Parathyroid adenoma (tissue), 2 donors: ENCODE results near the gene ACLY.

Experiments used
- H2AFZ ChIP-seq: fragments of 300-600 bp; sonication (generic); one replicate; pipeline ENCODE4 v1.7.0; 2017; ENCODE audit warnings: antibody characterized with exemption, mild to moderate bottlenecking
- H3K27ac ChIP-seq: fragments of 300-600 bp; sonication (generic); one replicate; pipeline ENCODE4 v1.7.0; 2017
- H3K27me3 ChIP-seq: fragments of 300-600 bp; sonication (generic); one replicate; pipeline ENCODE4 v1.7.0; 2017; ENCODE audit warnings: low read length; ENCODE audit not compliant: control insufficient read depth, insufficient read depth
- H3K36me3 ChIP-seq: fragments of 300-600 bp; sonication (generic); one replicate; pipeline ENCODE4 v1.7.0; 2017; ENCODE audit warnings: low read length; ENCODE audit not compliant: control insufficient read depth, insufficient read depth
- H3K4me1 ChIP-seq: fragments of 300-600 bp; sonication (generic); one replicate; pipeline ENCODE4 v1.7.0; 2017; ENCODE audit warnings: control low read depth
- H3K4me2 ChIP-seq: fragments of 300-600 bp; sonication (generic); one replicate; pipeline ENCODE4 v1.7.0; 2017; ENCODE audit warnings: low read length
- H3K4me3 ChIP-seq: fragments of 300-600 bp; sonication (generic); one replicate; pipeline ENCODE4 v1.7.0; 2017; ENCODE audit warnings: low read depth, low read length
- H3K79me2 ChIP-seq: fragments of 300-600 bp; sonication (generic); one replicate; pipeline ENCODE4 v1.7.0; 2017; ENCODE audit warnings: control low read depth
- H3K9ac ChIP-seq: fragments of 300-600 bp; sonication (generic); one replicate; pipeline ENCODE4 v1.7.0; 2017; ENCODE audit warnings: mild to moderate bottlenecking
- H3K9me3 ChIP-seq: fragments of 300-600 bp; sonication (generic); one replicate; pipeline ENCODE4 v1.7.0; 2017; ENCODE audit warnings: low read length; ENCODE audit not compliant: control insufficient read depth
- CTCF ChIP-seq: fragments of 300-600 bp; sonication (generic); IDR thresholded peaks from one replicate; pipeline ENCODE4 v1.7.0; 2017; ENCODE audit warnings: antibody characterized with exemption, mild to moderate bottlenecking
- donor health status: primary hyperparathyroidism.

ACLY gene

GRCh38 chr17:41825175-41825845 lies 93.4 kb downstream of the ACLY start:
- Histone ChIP-seq H3K27ac (no peak overlapping the region), H3K79me2 (no peaks in the 10 kb centered on the region), H3K4me1 (no peaks in the 10 kb centered on the region), H3K27me3 (no peaks in the 10 kb centered on the region), H3K36me3 (no peaks in the 10 kb centered on the region), H3K9me3 (no peaks in the 10 kb centered on the region), H3K9ac (no peak overlapping the region), H3K4me2 (no peak overlapping the region), H2AFZ (no peak overlapping the region), H3K4me3 (no peak overlapping the region)
- no peak for TF ChIP-seq CTCF

- Histone ChIP-seq H3K9me3 (no peaks in the 10 kb centered on the region), H3K9ac (no peak overlapping the region), H3K4me2 (no peak overlapping the region), H3K79me2 (no peaks in the 10 kb centered on the region), H3K4me1 (no peaks in the 10 kb centered on the region), H2AFZ (no peak overlapping the region), H3K36me3 (no peaks in the 10 kb centered on the region), H3K4me3 (no peak overlapping the region), H3K27ac (no peak overlapping the region), H3K27me3 (no peaks in the 10 kb centered on the region)
- TF ChIP-seq CTCF: no peak
Observed at GRCh38 chr17:41824086-41824485, 94.7 kb downstream of the ACLY start.

- Histone ChIP-seq H3K27ac (no peak overlapping the region), H3K4me1 (no peaks in the 10 kb centered on the region), H3K36me3 (no peaks in the 10 kb centered on the region)
Observed at GRCh38 chr17:41823580-41823979, 95.2 kb downstream of the ACLY start.

GRCh38 chr17:41823141-41823524 lies 95.6 kb downstream of the ACLY start:
- H3K36me3 ChIP-seq: no peaks in the 10 kb centered on the region
- H3K4me2 ChIP-seq: no peak overlapping the region
- no peaks in the 10 kb centered on the region for H3K27me3 ChIP-seq
- H3K27ac ChIP-seq: no peak overlapping the region
- H3K9ac ChIP-seq: no peak overlapping the region
- no peak overlapping the region for H3K4me3 ChIP-seq
- H3K9me3 ChIP-seq: no peaks in the 10 kb centered on the region
- no peak overlapping the region for H2AFZ ChIP-seq
- no peaks in the 10 kb centered on the region for H3K79me2 ChIP-seq
- no peak for TF ChIP-seq CTCF
- no peaks in the 10 kb centered on the region for H3K4me1 ChIP-seq

More at GRCh38 chr17:41823580-41823979, 95.2 kb downstream of the ACLY start:
- Histone ChIP-seq H3K79me2 (no peaks in the 10 kb centered on the region), H3K27me3 (no peaks in the 10 kb centered on the region), H3K9me3 (no peaks in the 10 kb centered on the region), H3K4me3 (no peak overlapping the region), H2AFZ (no peak overlapping the region), H3K4me2 (no peak overlapping the region), H3K9ac (no peak overlapping the region)
- TF ChIP-seq CTCF: no peak
